CD4-positive, alpha-beta T cell treated with Interleukin-4 for 1 hour (primary cell): ENCODE data around the gene CTDNEP1.
A peak's percentile ranks its signal among the peaks of the same experiment; 100 is the strongest.
"Not testable (repeated sequence)": the region's sequence is repeated elsewhere in the genome, so short reads cannot be mapped to it uniquely, and the experiment has no call there.

ENCODE experiments used
- DNase-seq, 2 donors: peaks; one replicate each; pipeline ENCODE4 v3.0.0-alpha.2; 2020 to 2022

The CTDNEP1 gene

GRCh38 chr17:7243838-7244237 is 7.7 kb downstream of the CTDNEP1 start:
- DNase-seq = not testable (repeated sequence)

- DNase-seq = no peak
These were observed 8.1 kb downstream of the CTDNEP1 start for GRCh38 chr17:7243453-7243729.

GRCh38 chr17:7242717-7243452 is 8.6 kb downstream of the CTDNEP1 start:
- DNase-seq = peak; percentile 94 to 96

GRCh38 chr17:7241783-7242716 is 9.5 kb downstream of the CTDNEP1 start, which contains the start of gene GABARAP:
Gene GABARAP (minus strand): TSS chr17:7242449. CDS start chr17:7242330, 119 bp downstream.
- peak; percentile 91 to 95 for DNase-seq

- DNase-seq = no peak
These were observed 10.3 kb downstream of the CTDNEP1 start for GRCh38 chr17:7241090-7241733.

GRCh38 chr17:7240375-7240774 is 11.2 kb downstream of the CTDNEP1 start:
- no peak for DNase-seq

- peak; percentile 99 for DNase-seq
These were observed 12.2 kb downstream of the CTDNEP1 start, which contains the start of gene PHF23 for GRCh38 chr17:7239091-7240027. Gene PHF23 (minus strand): TSS chr17:7239457. CDS start chr17:7239279, 178 bp downstream.

GRCh38 chr17:7238420-7239090 is 13.0 kb downstream of the CTDNEP1 start:
- peak; percentile 47 to 58 for DNase-seq

GRCh38 chr17:7237761-7238419 is 13.6 kb downstream of the CTDNEP1 start:
- peak; percentile 85 to 88 for DNase-seq

GRCh38 chr17:7237266-7237760 is 14.2 kb downstream of the CTDNEP1 start:
- no peak for DNase-seq

- no peak for DNase-seq
These were observed 14.7 kb downstream of the CTDNEP1 start for GRCh38 chr17:7236808-7237207.

GRCh38 chr17:7235693-7236665 is 15.6 kb downstream of the CTDNEP1 start:
- no peak for DNase-seq

- DNase-seq = peak; percentile 95 to 96
These were observed 17.2 kb downstream of the CTDNEP1 start, which contains the start of gene DVL2 for GRCh38 chr17:7234083-7234951. Gene DVL2 (minus strand): TSS chr17:7234517. CDS start chr17:7234262, 255 bp downstream.

GRCh38 chr17:7233701-7234082 is 17.8 kb downstream of the CTDNEP1 start:
- DNase-seq = no peak

GRCh38 chr17:7232114-7232513 is 19.4 kb downstream of the CTDNEP1 start:
- DNase-seq = no peak

- no peak for DNase-seq
These were observed 22.0 kb downstream of the CTDNEP1 start for GRCh38 chr17:7229504-7229903.

GRCh38 chr17:7228920-7229319 is 22.6 kb downstream of the CTDNEP1 start:
- DNase-seq = no peak
